ENCODE data around the gene NPBWR2. TPM values are rescaled to one million over a fixed set of nuclear protein-coding genes. Genes with fewer than 3 reads are reported as not detected.

Gene NPBWR2
- total RNA-seq, 1 donor from 2014 or later: not detected

DNA sequence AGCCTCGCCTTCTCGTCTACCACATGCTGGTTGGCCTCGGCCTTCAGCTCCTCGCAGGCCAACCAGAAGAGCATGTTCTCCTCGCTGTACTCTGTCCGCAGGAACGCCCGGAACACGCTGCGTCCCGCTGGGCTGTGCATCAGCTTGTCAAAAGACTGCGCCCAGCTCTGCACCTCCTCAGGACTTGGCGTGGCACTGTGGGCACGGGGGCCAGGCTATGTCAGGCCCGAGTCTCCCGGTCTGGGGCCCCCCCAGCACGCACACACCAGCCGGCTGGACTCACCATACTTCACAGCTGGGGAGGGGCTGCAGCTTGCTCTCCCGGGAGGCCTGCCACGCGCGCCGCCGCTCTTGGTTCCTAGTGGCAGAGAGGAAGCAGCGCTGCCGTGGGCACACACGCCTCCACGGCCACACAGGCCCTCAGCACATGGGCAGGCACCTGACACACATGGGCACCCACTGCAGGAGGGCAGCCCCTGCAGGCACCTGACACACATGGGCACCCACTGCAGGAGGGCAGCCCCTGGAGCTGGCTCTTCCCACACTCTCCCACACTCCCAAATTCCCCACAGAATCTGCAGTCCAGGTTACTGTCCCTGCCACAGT is 33.1 kb downstream of the NPBWR2 start:
- TF ChIP-seq, protein P1, sequence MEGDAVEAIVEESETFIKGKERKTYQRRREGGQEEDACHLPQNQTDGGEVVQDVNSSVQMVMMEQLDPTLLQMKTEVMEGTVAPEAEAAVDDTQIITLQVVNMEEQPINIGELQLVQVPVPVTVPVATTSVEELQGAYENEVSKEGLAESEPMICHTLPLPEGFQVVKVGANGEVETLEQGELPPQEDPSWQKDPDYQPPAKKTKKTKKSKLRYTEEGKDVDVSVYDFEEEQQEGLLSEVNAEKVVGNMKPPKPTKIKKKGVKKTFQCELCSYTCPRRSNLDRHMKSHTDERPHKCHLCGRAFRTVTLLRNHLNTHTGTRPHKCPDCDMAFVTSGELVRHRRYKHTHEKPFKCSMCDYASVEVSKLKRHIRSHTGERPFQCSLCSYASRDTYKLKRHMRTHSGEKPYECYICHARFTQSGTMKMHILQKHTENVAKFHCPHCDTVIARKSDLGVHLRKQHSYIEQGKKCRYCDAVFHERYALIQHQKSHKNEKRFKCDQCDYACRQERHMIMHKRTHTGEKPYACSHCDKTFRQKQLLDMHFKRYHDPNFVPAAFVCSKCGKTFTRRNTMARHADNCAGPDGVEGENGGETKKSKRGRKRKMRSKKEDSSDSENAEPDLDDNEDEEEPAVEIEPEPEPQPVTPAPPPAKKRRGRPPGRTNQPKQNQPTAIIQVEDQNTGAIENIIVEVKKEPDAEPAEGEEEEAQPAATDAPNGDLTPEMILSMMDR (IDR thresholded peaks at IDR 0.05; ENCODE audit: unreplicated experiment): no peak
- Mint-ChIP-seq H3K9me3 (ENCODE audit: unreplicated experiment) (no peaks in the 10 kb centered on the region), H3K27me3 (ENCODE audit: unreplicated experiment) (peaks cover 4% of the 10 kb centered on the region), H3K36me3 (ENCODE audit: low read depth, unreplicated experiment) (no peaks in the 10 kb centered on the region), H3K27ac (ENCODE audit: unreplicated experiment) (no peak overlapping the region), H3K4me1 (ENCODE audit: unreplicated experiment) (no peaks in the 10 kb centered on the region), H3K4me3 (ENCODE audit: unreplicated experiment) (no peak overlapping the region)
- DNase-seq (ENCODE audit: low spot score): no peak

DNA sequence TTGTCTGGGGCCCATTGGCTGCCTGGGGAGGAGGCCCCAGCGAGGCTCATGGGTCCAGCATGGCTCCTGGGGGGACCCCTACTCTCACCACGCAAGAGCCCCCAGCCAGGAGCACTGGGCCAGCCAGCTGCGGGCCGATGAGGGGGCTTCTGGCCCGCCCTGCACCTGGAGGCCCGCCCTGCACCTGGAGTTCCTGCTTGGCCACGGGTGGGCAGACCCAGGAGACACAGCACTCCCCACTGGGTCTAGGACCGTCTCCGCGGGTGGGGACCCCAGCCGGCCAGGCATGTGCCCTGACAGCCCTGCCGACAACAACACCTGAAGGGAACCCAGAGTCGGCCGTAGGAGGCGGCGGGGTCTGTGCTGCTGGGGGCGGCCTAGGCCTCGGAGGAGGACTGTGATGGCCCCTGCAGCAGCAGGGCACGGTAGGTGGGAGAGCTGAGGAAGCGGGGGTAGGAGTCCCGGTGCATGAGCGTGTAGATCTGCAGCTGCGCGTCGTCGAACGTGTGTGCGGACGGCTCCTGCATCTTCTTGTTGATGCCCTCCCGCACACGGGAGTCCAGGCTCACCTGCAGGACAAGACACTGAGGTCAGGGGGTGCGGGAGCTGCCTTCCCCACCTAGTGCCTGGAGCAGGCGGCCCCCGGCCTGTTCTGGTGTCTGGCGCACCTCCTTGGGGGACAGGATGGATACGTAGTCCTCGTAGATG is 33.7 kb downstream of the NPBWR2 start:
- H3K36me3 Mint-ChIP-seq (ENCODE audit: low read depth, unreplicated experiment): no peaks in the 10 kb centered on the region
- peaks cover 5% of the 10 kb centered on the region for H3K27me3 Mint-ChIP-seq (ENCODE audit: unreplicated experiment)
- DNase-seq (ENCODE audit: low spot score): no peak
- no peak overlapping the region for H3K27ac Mint-ChIP-seq (ENCODE audit: unreplicated experiment)
- no peaks in the 10 kb centered on the region for H3K9me3 Mint-ChIP-seq (ENCODE audit: unreplicated experiment)
- H3K4me1 Mint-ChIP-seq (ENCODE audit: unreplicated experiment): no peaks in the 10 kb centered on the region
- TF ChIP-seq, protein P1 (IDR thresholded peaks at IDR 0.05; ENCODE audit: unreplicated experiment): no peak
- no peak overlapping the region for H3K4me3 Mint-ChIP-seq (ENCODE audit: unreplicated experiment)

DNA sequence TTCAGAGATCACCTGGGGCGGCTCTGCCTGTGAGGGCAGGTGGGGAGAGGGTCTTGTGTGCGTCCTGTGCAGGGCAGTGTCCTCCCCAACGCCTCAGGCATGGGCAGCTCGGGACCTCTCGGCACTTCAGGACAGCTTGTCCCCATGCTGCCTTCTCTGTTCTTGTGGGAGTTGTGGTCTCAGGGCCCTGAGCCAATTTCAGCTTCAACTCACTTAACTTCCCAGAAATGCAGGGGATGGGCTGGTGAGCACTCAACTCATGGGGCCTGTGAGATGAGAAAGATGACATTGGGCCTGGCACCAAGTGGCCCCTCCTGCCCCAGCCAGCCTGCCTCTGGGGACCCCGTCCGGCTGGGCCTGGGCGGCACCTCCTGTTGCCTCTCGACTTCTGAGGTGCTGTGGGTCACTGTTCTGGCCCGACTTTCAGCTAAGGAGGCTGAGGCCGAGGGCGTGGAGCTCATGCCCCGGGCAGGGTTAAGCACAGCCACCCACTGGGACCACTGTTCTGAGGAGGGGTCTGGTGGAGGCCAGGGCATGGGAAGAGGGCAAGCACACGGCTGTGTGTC is 34.8 kb downstream of the NPBWR2 start:
- H3K27ac Mint-ChIP-seq (ENCODE audit: unreplicated experiment): no peak overlapping the region
- H3K27me3 Mint-ChIP-seq (ENCODE audit: unreplicated experiment): peaks cover 7% of the 10 kb centered on the region
- no peaks in the 10 kb centered on the region for H3K4me1 Mint-ChIP-seq (ENCODE audit: unreplicated experiment)
- H3K36me3 Mint-ChIP-seq (ENCODE audit: low read depth, unreplicated experiment): no peaks in the 10 kb centered on the region
- TF ChIP-seq, protein P1 (IDR thresholded peaks at IDR 0.05; ENCODE audit: unreplicated experiment): no peak
- no peak overlapping the region for H3K4me3 Mint-ChIP-seq (ENCODE audit: unreplicated experiment)
- no peak for DNase-seq (ENCODE audit: low spot score)
- H3K9me3 Mint-ChIP-seq (ENCODE audit: unreplicated experiment): no peaks in the 10 kb centered on the region

DNA sequence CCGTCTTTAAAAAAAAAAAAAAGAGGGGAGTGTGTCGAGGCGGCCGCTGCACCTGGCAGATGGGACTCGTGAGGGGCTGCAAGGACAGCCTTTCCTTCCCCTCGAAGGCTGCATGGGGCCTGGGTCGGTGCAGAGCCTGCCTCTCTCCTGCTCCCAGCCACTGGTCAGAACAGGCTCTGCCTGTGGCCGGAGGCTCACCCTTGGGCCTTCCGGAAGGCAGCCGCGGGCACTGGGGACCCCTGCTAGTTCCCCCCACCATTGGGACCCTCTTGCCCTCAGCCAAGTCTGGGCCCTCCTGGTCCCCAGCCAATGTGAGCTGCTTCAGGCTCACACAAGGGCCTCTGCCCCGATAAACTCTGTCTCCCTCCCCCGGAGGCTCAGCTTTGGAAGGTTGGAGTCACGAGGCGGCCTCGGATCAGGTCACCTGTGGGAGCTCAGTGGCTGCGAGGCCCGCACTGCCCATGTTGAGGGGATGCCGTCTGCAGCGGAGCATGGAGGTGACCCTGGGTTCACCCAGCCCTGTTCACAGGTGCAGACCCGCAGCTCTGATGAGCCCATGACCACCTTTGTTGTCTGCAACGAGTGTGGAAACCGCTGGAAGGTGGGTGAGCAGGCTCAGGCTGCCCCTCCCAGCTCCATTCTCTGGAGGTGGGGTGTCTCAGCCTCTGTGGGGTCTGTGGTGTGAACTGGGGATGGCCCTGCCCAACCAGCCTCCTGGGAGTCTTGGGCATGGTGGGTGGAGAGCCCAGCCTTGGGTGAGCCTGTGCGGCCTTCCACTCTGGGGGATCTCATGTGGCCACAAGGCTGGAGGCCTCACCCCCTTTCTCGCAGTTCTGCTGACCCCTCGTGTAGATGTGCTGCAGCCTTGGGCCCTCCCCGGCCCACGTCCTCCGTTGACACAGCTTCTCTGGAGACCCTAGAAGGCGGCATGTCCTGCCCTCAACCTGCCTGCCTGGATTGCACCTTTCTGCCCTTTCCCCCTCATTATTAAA is 35.7 kb downstream of the NPBWR2 start:
- TF ChIP-seq, protein P1 (IDR thresholded peaks at IDR 0.05; ENCODE audit: unreplicated experiment): no peak
- DNase-seq (ENCODE audit: low spot score): no peak
- no peak overlapping the region for H3K4me3 Mint-ChIP-seq (ENCODE audit: unreplicated experiment)
- H3K27ac Mint-ChIP-seq (ENCODE audit: unreplicated experiment): no peak overlapping the region
- peaks cover 3% of the 10 kb centered on the region for H3K4me1 Mint-ChIP-seq (ENCODE audit: unreplicated experiment)
- peaks cover 7% of the 10 kb centered on the region for H3K27me3 Mint-ChIP-seq (ENCODE audit: unreplicated experiment)
- no peaks in the 10 kb centered on the region for H3K36me3 Mint-ChIP-seq (ENCODE audit: low read depth, unreplicated experiment)
- H3K9me3 Mint-ChIP-seq (ENCODE audit: unreplicated experiment): no peaks in the 10 kb centered on the region

All from endothelial cell (in vitro differentiated cells).